Lung (tissue), 12 donors: ENCODE measurements around the gene HERPUD1. TPM values are rescaled to one million over a fixed set of nuclear protein-coding genes. Genes with fewer than 3 reads are reported as not detected.

Experiments used
- ATAC-seq: fragments of 200-7000 bp; cut with Tn5 transposase; one replicate; pipeline ENCODE4 v1.9.1; 2020; ENCODE audit warnings: moderate number of reproducible peaks; ENCODE audit not compliant: insufficient read depth, low FRiP score
- DNase-seq, 3 donors: peaks; one replicate each; pipeline ENCODE4 v3.0.0-alpha.2; 2013 to 2017
- H3K27ac ChIP-seq, 2 donors: one replicate each; pipeline ENCODE4 v1.5.1; 2013; ENCODE audit warnings: mild to moderate bottlenecking in 2 of 2, moderate library complexity in 2 of 2, control low read depth in 1 of 2, inconsistent platforms in 1 of 2, low read depth in 1 of 2, low read length in 1 of 2
- H3K27me3 ChIP-seq, 3 donors: one replicate each; pipeline ENCODE4 v1.5.1; 2013; ENCODE audit warnings: low read length in 2 of 3; ENCODE audit not compliant: control insufficient read depth in 3 of 3, insufficient read depth in 3 of 3
- H3K36me3 ChIP-seq, 4 donors: one replicate each; pipeline ENCODE4 v1.5.1; 2013; ENCODE audit warnings: low read length in 4 of 4, mild to moderate bottlenecking in 1 of 4, moderate library complexity in 1 of 4; ENCODE audit not compliant: control insufficient read depth in 4 of 4, insufficient read depth in 4 of 4
- H3K4me1 ChIP-seq, 5 donors: one replicate each; pipeline ENCODE4 v1.5.1; 2013; ENCODE audit warnings: low read length in 5 of 5, mild to moderate bottlenecking in 2 of 5, moderate library complexity in 1 of 5; ENCODE audit not compliant: control insufficient read depth in 5 of 5, insufficient read depth in 5 of 5
- H3K4me3 ChIP-seq: one replicate; pipeline ENCODE4 v1.5.1; 2013; ENCODE audit warnings: mild to moderate bottlenecking, control low read depth, moderate library complexity
- H3K9ac ChIP-seq, 2 donors: one replicate each; pipeline ENCODE4 v1.5.1; 2013; ENCODE audit warnings: low read length in 2 of 2, control low read depth in 1 of 2; ENCODE audit not compliant: insufficient read depth in 1 of 2
- H3K9me3 ChIP-seq, 4 donors: one replicate each; pipeline ENCODE4 v1.5.1; 2013; ENCODE audit warnings: low read length in 3 of 4, mild to moderate bottlenecking in 1 of 4, moderate library complexity in 1 of 4; ENCODE audit not compliant: control insufficient read depth in 4 of 4, insufficient read depth in 3 of 4
- CTCF ChIP-seq: IDR thresholded peaks from 2 replicates; pipeline ENCODE4 v1.5.1; 2012; ENCODE audit warnings: mild to moderate bottlenecking; ENCODE audit errors: control extremely low read depth, extremely low read depth
- WGBS, 2 donors: extraction: QIAGEN DNeasy Blood & Tissue Kit; methylation state at CpG; one replicate each; pipeline ENCODE4 v1.1.7; 2013; 5-methylcytosine and 5-hydroxymethylcytosine counted together
- polyA plus RNA-seq, 2 donors: library from polyadenylated mRNA; stranded (reverse); fragments of 200-250 nt; gene quantifications; one replicate each; pipeline ENCODE4 v1.2.1, GENCODE V29; 2013
- total RNA-seq, 2 donors: library from RNA; depleted of rRNA in 1 of 2; stranded (reverse); fragments of >200 nt in 1 of 2; gene quantifications; one replicate each; pipeline ENCODE4 v1.2.1, GENCODE V29; 2014 to 2021
- donor health status: control.
- donor health status: control.
- donor health status: Bipolar disorder and iron deficiency.
- donor health status: healthy.
- donor health status: DM: yes; HTN: yes; CAD: no.

The HERPUD1 gene
- total and polyA plus RNA-seq, 4 donors: 70.5 to 219 (median 144) TPM

GRCh38 chr16:56983211-56983751 lies 51.3 kb downstream of the HERPUD1 start:
- Histone ChIP-seq H3K4me1 (peaks cover 0 to 19% (median 0%) of the 10 kb centered on the region in 5 donors), H3K4me3 (no peak overlapping the region), H3K27ac (no peak overlapping the region), H3K27me3 (no peaks in the 10 kb centered on the region), H3K36me3 (peaks cover 0 to 4% (median 0%) of the 10 kb centered on the region in 4 donors), H3K9ac (no peak overlapping the region), H3K9me3 (no peaks in the 10 kb centered on the region)
- DNase-seq: no peak
- no peak for ATAC-seq
- WGBS, 2 donors: 73 to 76% methylated on average over 9 of the region's 9 CpGs
- TF ChIP-seq CTCF: no peak

- WGBS, 2 donors: 79 to 87% methylated on average over 6 of the region's 6 CpGs
- ATAC-seq: no peak
- peaks cover 0 to 26% (median under 1%) of the 10 kb centered on the region in 5 donors for H3K4me1 ChIP-seq
- no peak overlapping the region for H3K27ac ChIP-seq
- H3K27me3 ChIP-seq: no peaks in the 10 kb centered on the region
- H3K9ac ChIP-seq: no peak overlapping the region
- no peak for TF ChIP-seq CTCF
- no peak overlapping the region for H3K4me3 ChIP-seq
- no peak for DNase-seq
- no peaks in the 10 kb centered on the region for H3K9me3 ChIP-seq
- peaks cover 0 to 4% (median 0%) of the 10 kb centered on the region in 4 donors for H3K36me3 ChIP-seq
These were observed 52.7 kb downstream of the HERPUD1 start for GRCh38 chr16:56984639-56985038.

- peaks cover 0 to 26% (median 4%) of the 10 kb centered on the region in 5 donors for H3K4me1 ChIP-seq
- ATAC-seq (no peak), DNase-seq (no peak)
- no peak overlapping the region for H3K9ac ChIP-seq
- no peaks in the 10 kb centered on the region for H3K9me3 ChIP-seq
- no peak overlapping the region for H3K4me3 ChIP-seq
- no peak for TF ChIP-seq CTCF
- peaks cover 0 to 4% (median 0%) of the 10 kb centered on the region in 4 donors for H3K36me3 ChIP-seq
- 74 to 84% methylated on average over 7 of the region's 7 CpGs for WGBS, 2 donors
- peaks cover 0 to 3% (median 0%) of the 10 kb centered on the region in 3 donors for H3K27me3 ChIP-seq
- peak overlapping the region in 1 of 2 donors; percentile 23 for H3K27ac ChIP-seq
These were observed 53.5 kb downstream of the HERPUD1 start for GRCh38 chr16:56985288-56985961.
